Stimulated activated CD8-positive, alpha-beta memory T cell treated with anti-CD3 and anti-CD28 coated beads, Interleukin-12 subunit alpha, Interleukin-12 subunit beta, amount 100 ng/mL, for 24 hours (primary cell): Measurements from ENCODE around the gene FXYD7.
"Not testable (repeated sequence)": the region's sequence is repeated elsewhere in the genome, so short reads cannot be mapped to it uniquely, and the experiment has no call there.

Experiments
- DNase-seq: peaks from one replicate; pipeline ENCODE4 v3.0.0-alpha.2; 2020; ENCODE audit errors: extremely low read depth

Gene FXYD7, protein sequence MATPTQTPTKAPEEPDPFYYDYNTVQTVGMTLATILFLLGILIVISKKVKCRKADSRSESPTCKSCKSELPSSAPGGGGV

DNA sequence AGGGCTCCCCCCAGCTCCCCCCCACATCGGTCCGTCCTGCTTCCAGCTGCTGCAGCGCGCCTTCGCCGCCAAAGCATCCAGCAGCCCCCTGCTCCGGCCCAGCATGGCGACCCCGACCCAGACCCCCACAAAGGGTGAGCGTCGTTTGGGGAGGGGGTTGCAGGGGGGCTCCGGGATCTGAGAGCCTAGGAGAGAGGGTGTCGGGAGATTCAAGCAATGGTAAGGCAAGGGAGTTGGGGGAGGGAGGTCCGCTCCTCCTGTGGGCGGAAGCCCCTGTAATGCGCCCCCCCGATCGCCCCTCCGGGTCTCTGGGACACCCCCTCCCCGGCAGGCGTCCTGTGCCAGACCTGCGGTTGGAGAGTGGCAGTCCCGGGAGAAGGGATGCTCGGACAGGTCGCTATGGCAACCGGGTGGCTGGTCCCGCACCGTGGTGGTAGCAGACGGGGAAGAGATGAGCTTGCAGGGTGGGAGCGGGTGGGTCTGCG, at the start of gene FXYD7:
FXYD7 (plus strand) TSS at position 25 of the 485 bp plus-strand sequence; CDS start at position 104, 79 bp downstream.
- DNase-seq, result no peak

GRCh38 chr19:35093430-35093829, 49.6 kb upstream of the FXYD7 start:
- DNase-seq, result no peak

DNA sequence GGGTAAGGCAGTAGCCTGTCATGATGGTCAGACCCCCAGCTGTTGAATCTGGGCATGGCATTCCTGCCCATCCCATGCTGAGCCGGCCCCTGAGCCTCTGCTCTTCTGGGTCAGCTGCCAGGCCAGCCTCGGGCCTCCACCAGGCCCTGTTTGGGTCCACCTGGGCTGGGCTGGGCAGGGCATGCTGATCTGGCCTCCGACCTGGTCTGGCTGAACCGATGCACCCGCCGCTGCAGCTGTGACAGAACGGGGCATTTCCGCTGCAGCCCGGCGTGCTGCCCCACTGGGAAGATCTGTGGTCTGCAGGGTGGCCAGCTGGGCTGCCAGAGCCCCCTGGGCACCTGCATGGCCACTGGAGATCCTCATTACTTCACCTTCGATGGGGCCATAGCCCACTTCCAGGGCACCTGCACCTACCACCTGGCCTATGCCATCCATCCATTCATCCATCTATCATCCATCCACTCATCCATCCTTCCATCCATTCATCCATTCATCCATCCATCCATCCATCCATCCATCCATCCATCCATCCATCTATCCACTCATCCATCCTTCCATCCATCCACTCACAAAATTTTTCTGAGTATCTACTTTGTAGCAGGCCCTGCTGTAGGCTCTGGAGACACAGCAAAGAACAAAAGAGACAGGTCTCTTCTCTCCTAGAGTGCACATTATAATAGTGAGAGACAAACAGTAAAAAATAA, 49.0 kb upstream of the FXYD7 start:
- no peak for DNase-seq

- no peak for DNase-seq
Measured at GRCh38 chr19:35094656-35095055, 48.4 kb upstream of the FXYD7 start.

DNA sequence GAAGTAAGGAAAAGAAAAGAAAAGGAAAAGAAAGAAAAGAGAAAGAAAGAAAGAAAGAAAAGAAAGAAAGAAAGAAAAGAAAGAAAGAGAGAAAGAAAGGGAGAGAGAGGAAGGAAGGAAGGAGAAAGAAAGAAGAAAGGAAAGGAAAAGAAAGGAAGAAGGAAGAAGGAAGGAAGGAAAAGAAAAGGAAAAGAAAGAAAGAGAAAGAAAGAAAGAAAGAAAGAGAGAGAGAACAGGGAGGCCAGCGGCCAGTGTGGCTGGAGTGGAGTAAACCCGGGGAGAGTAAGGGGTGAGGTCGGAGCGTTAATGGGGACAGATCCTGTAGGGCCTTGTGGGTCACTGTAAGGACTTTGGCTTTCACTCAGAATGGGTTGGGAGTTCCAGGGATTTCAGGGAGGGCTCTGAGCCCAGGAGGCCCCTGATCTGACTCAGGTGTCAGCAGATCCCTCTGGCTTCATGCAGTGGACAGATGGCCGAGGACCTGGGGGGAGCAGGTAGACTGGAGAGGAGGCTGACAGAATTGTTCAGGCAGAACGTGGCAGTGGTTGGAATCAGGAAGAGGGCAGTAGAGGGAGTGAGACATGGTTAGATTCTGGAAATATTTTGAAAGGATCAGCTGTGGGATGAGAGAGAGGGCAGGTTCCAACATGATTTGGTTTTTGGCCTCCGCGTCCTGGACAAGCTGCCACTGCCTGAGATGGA, 47.2 kb upstream of the FXYD7 start:
- DNase-seq, result no peak

DNA sequence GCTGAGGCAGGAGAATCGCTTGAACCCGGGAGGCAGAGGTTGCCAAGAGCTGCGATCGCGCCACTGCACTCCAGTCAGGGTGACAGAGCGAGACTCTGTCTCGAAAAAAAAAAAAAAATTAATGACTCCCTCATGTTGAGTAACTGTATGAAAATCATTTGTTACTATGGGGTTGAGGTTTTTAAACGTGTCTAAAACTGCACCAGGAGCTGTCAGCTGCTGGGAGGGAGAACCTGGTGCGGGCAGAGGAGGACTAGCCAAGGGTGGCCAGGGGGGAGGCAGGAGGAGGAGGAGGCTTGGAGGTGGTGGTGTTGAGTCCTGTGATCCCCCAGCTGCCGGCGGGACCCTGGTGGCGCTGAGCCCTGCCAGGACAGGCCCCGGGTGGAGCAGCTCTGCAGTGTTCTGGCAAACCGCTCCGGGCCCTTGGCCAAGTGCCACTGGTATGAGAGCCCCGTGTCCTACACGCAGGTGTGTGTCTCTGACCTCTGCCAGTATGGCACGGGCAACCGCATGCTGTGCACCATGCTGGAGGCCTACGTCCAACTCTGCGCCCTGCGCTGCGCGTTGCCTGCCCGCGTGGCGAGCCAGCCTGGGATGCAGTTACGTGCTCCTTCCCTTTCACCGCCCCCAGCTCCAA, 44.5 kb upstream of the FXYD7 start:
- DNase-seq, result no peak

- DNase-seq, result no peak
Measured at GRCh38 chr19:35099155-35099896, 43.7 kb upstream of the FXYD7 start.

GRCh38 chr19:35099897-35100275, 43.2 kb upstream of the FXYD7 start:
- no peak for DNase-seq

GRCh38 chr19:35100588-35101533, 42.2 kb upstream of the FXYD7 start:
- no peak for DNase-seq

DNA sequence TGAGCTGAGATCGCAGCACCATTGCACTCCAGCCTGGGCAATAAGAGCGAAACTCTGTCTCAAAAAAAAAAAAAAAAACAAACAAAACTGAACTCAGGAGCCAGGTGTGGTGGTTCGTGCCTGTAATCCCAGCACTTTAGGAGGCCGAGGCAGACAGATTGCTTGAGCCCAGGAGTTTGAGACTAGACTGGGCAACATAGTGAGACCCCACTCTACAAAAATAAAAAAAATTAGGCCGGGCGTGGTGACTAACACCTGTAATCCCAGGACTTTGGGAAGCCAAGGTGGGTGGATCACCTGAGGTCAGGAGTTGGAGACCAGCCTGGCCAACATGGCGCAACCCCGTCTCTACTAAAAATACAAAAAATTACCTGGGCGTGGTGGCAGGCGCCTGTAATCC, 41.1 kb upstream of the FXYD7 start:
- DNase-seq, result not testable (repeated sequence)

- DNase-seq, result not testable (repeated sequence)
Measured at GRCh38 chr19:35103614-35104013, 39.4 kb upstream of the FXYD7 start.

- DNase-seq, result no peak
Measured at GRCh38 chr19:35104361-35104760, 38.7 kb upstream of the FXYD7 start.

- no peak for DNase-seq
Measured at GRCh38 chr19:35105047-35105410, 38.0 kb upstream of the FXYD7 start.

- no peak for DNase-seq
Measured at GRCh38 chr19:35105411-35106290, 37.4 kb upstream of the FXYD7 start.

- no peak for DNase-seq
Measured at GRCh38 chr19:35106291-35106583, 36.8 kb upstream of the FXYD7 start.

DNA sequence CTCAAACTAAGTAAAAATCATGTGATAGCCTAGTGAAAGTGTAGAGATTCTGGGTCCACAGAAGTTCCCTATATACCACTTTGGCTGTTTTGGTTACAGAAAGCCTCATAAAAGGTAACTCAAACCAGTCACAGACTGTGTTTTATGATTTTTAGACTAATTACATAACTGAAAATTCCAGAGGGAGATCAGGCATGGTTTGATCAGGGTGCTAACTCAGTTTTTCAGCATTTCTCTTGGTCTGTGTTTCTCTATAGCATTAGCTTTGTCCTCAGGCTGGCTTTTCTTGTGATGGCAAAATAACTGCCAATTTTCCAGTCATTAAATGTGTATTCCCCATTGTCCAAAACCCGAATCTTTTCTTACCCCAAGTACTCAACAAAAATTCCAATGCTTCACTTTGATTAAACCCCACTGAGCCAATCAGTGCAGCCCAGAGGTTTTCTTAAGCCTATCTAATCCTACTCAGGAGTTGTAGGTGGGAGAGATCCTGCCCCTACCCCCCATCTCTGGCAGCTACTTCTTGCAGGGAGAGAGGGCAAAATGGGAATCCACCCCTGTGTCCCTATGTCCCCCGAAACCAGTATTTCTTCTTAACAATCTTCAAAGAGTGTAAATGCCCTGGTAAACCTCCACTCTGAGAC, 36.0 kb upstream of the FXYD7 start:
- no peak for DNase-seq

- DNase-seq, result no peak
Measured at GRCh38 chr19:35107545-35107944, 35.5 kb upstream of the FXYD7 start.

GRCh38 chr19:35108730-35109129, 34.3 kb upstream of the FXYD7 start:
- DNase-seq, result no peak

DNA sequence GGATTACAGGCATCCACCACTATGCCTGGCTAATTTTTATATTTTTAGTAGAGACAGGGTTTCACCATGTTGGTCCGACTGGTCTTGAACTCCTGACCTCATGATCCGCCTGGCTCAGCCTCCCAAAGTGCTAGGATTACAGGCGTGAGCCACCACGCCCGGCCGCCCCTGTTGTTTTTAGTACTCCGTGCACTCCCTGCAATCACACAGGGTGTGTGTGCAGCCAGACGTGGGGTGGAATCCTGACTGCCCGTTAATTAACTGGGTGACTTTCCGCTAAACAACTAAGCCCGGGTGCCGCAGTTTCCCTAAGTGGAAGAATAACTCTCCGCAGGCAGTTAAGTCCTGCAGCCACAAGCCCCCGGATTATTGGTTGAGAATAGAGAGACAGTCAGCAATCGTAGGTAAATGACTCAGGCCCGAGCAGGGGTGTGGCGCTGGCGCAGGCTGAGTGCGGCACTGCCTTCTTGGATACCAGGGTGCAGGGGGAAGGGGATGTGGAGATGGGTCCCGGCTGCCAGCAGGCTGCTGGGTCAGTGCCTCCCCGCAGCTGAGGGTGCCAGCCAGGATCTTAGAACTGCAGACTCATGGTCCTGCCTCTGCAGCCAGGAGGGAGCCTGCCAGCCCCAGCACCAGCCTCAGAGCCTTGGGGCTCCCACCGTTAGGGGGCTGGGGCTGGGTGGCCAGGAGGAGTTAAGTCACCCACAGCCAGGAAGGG, 33.5 kb upstream of the FXYD7 start:
- DNase-seq, result no peak
